GM12864 (cell line): ENCODE data around the gene DUSP18.

ENCODE experiments used
- DNase-seq: peaks from one replicate; pipeline ENCODE4 v3.0.0-alpha.2; 2011; ENCODE audit warnings: low read depth
- H3K4me3 ChIP-seq: 2 replicates; pipeline ENCODE4 v1.5.1; 2011; ENCODE audit warnings: mild to moderate bottlenecking, low read depth, low read length, control low read depth
- TF ChIP-seq, protein P1 (sequence below): IDR thresholded peaks from 2 replicates; pipeline ENCODE4 v1.5.1; 2011; ENCODE audit warnings: low read depth, mild to moderate bottlenecking, moderate library complexity, low read length, control low read depth, inconsistent platforms; ENCODE audit errors: missing control alignments

Gene DUSP18

GRCh38 chr22:30675436-30675835, 7.8 kb upstream of the DUSP18 start:
- TF ChIP-seq, protein P1, sequence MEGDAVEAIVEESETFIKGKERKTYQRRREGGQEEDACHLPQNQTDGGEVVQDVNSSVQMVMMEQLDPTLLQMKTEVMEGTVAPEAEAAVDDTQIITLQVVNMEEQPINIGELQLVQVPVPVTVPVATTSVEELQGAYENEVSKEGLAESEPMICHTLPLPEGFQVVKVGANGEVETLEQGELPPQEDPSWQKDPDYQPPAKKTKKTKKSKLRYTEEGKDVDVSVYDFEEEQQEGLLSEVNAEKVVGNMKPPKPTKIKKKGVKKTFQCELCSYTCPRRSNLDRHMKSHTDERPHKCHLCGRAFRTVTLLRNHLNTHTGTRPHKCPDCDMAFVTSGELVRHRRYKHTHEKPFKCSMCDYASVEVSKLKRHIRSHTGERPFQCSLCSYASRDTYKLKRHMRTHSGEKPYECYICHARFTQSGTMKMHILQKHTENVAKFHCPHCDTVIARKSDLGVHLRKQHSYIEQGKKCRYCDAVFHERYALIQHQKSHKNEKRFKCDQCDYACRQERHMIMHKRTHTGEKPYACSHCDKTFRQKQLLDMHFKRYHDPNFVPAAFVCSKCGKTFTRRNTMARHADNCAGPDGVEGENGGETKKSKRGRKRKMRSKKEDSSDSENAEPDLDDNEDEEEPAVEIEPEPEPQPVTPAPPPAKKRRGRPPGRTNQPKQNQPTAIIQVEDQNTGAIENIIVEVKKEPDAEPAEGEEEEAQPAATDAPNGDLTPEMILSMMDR = no peak
- no peak overlapping the region for H3K4me3 ChIP-seq
- DNase-seq = no peak

- no peak for DNase-seq
- no peak overlapping the region for H3K4me3 ChIP-seq
- TF ChIP-seq, protein P1 = no peak
These were observed 6.8 kb upstream of the DUSP18 start for GRCh38 chr22:30674482-30674881.

DNA sequence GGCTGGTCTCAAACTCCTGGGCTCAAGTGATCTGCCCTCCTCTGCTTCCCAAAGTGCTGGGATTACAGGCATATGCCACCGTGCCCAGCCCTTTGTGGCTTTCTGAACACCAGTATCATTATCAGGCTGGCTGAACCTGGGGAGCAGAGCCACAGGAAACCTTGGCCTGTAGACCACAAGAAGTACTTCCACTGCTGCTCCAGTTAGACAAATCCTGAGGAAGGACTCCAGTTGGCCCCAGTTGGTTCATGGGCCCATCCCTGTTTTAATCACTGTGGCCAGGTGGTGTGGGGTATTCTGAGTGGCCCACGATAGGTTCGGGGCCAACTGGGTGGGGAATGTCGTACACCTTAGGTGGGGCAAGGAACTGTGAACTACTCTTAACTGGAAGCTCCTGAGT, 5.5 kb upstream of the DUSP18 start:
- DNase-seq = no peak
- TF ChIP-seq, protein P1 = no peak

GRCh38 chr22:30671071-30671470, 3.4 kb upstream of the DUSP18 start:
- H3K4me3 ChIP-seq = no peak overlapping the region
- TF ChIP-seq, protein P1 = no peak
- no peak for DNase-seq

More for the DNA sequence above, 5.5 kb upstream of the DUSP18 start:
- no peak overlapping the region for H3K4me3 ChIP-seq

- TF ChIP-seq, protein P1 = no peak
- H3K4me3 ChIP-seq = peak overlapping the region; percentile 62
- DNase-seq = no peak
These were observed 673 bp upstream of the DUSP18 start for GRCh38 chr22:30668386-30668710.

- TF ChIP-seq, protein P1 = no peak
- peak overlapping the region; percentile 62 for H3K4me3 ChIP-seq
- DNase-seq = no peak
These were observed 575 bp downstream of the DUSP18 start for GRCh38 chr22:30667107-30667493.

DNA sequence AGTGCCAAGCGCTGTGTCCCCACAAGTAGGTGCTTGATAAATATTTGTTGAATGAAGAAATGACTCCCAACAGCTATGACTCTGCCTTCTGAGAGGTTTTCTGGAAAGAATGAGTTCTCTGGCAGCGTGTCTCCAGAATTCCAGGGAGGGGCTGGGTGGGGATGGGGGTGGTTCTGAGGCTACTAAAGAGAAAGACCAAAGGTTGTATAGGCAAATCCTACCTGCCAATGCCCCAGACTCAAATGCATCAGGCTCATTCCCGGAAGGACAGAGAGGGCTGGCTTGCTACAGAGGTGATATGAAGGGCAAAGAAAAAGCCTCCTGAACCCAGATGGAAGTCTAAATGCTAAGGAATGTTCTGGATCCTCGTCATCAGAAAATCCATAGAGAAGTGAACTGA, 1.9 kb downstream of the DUSP18 start:
- DNase-seq = no peak
- no peak overlapping the region for H3K4me3 ChIP-seq
- TF ChIP-seq, protein P1 = no peak
